Vagina (tissue), 2 donors: ENCODE data around the gene ZNF830. TPM values are rescaled to one million over a fixed set of nuclear protein-coding genes. Genes with fewer than 3 reads are reported as not detected.

Experiments
- DNase-seq, 2 donors: peaks; one replicate each; pipeline ENCODE4 v3.0.0-alpha.2; 2017; ENCODE audit errors: extremely low spot score in 2 of 2
- H3K27ac ChIP-seq: fragments of 200-600 bp; sonication (generic); one replicate; pipeline ENCODE4 v1.5.1; 2019
- H3K27me3 ChIP-seq: fragments of 200-600 bp; sonication (generic); one replicate; pipeline ENCODE4 v1.5.1; 2019
- H3K36me3 ChIP-seq, 2 donors: fragments of 200-600 bp; sonication (generic); one replicate each; pipeline ENCODE4 v1.5.1; 2017 to 2019
- H3K4me1 ChIP-seq: fragments of 200-600 bp; sonication (generic); one replicate; pipeline ENCODE4 v1.5.1; 2019
- H3K4me3 ChIP-seq, 2 donors: fragments of 200-600 bp; sonication (generic); 1 replicate in 1 of 2; 2 replicates in 1 of 2; pipeline ENCODE4 v1.5.1; 2016 to 2019
- H3K9me3 ChIP-seq: fragments of 200-600 bp; sonication (generic); one replicate; pipeline ENCODE4 v1.5.1; 2019
- POLR2A ChIP-seq, 2 donors: fragments of 450-650 bp; IDR thresholded peaks; one replicate each; pipeline ENCODE4 v1.6.1; 2017; ENCODE audit warnings: antibody characterized with exemption in 2 of 2, mild to moderate bottlenecking in 2 of 2, moderate library complexity in 2 of 2
- POLR2AphosphoS5 ChIP-seq, 2 donors: sonication (generic); formaldehyde crosslinking; IDR thresholded peaks; one replicate each; pipeline ENCODE4 v1.9.0; 2017; ENCODE audit warnings: antibody characterized with exemption in 2 of 2, mild to moderate bottlenecking in 2 of 2, low read depth in 1 of 2; ENCODE audit not compliant: insufficient read depth in 1 of 2
- intact Hi-C: fragments of 100-400 bp; cut with DNase I; formaldehyde crosslinking; loops from one replicate; pipeline ENCODE4 v1.15.1; 2023
- total RNA-seq: library from RNA; depleted of rRNA; stranded (reverse); fragments of >200 nt; gene quantifications from one replicate; pipeline ENCODE4 v1.2.3, GENCODE V29; 2016
- TF ChIP-seq, protein P1 (sequence below), 3 experiments: fragments of 450-650 bp in 2 of 3; fragments of 200-600 bp in 1 of 3; sonication (generic) in 1 of 3; IDR thresholded peaks; one replicate each; pipeline ENCODE4 v1.5.1; 2017 to 2019; ENCODE audit warnings: antibody characterized with exemption in 3 of 3, mild to moderate bottlenecking in 2 of 3, moderate library complexity in 2 of 3

Gene ZNF830
- total RNA-seq, 1 donor from 2014 or later: 7.6 TPM

DNA sequence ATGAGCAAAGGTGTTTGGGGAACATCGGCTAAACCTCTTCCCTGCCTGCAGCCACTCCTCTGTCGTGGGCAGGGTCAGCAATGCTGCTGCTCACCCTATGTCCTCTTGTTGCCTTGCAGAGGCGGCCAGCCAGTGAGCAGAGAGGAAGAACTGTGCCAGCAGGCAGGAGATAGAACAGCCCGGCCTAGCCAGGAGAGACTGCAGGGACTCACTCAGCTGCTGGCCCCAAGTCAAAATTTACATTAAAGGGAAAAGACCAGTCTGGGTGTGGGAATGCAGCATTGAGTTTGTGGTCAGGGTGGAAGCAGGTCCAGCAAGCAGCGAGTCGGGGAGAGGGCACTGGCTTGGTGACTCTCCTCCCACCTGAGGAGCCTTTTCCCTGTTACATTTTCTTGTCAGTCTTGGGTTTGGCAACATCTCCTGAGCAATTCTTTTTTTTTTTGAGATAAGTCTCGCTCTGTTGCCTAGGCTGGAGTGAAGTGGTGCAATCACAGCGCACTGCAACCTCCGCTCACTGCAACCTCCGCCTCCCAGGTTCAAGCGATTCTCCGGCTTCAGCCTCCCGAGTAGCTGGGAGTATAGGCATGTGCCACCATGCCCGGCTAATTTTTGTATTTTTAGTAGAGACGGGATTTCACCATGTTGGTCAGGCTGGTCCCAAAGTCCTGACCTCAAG lies 41.7 kb downstream of the ZNF830 start:
- no peak for TF ChIP-seq POLR2A (IDR thresholded peaks at IDR 0.05)
- TF ChIP-seq, protein P1, sequence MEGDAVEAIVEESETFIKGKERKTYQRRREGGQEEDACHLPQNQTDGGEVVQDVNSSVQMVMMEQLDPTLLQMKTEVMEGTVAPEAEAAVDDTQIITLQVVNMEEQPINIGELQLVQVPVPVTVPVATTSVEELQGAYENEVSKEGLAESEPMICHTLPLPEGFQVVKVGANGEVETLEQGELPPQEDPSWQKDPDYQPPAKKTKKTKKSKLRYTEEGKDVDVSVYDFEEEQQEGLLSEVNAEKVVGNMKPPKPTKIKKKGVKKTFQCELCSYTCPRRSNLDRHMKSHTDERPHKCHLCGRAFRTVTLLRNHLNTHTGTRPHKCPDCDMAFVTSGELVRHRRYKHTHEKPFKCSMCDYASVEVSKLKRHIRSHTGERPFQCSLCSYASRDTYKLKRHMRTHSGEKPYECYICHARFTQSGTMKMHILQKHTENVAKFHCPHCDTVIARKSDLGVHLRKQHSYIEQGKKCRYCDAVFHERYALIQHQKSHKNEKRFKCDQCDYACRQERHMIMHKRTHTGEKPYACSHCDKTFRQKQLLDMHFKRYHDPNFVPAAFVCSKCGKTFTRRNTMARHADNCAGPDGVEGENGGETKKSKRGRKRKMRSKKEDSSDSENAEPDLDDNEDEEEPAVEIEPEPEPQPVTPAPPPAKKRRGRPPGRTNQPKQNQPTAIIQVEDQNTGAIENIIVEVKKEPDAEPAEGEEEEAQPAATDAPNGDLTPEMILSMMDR (IDR thresholded peaks at IDR 0.05): no peak
- peak in 1 of 2 donors; percentile 16 for TF ChIP-seq POLR2AphosphoS5 (IDR thresholded peaks at IDR 0.05; ENCODE audit: insufficient read depth in 1 of 2, low read depth in 1 of 2)
- H3K36me3 ChIP-seq: peaks cover 0 to 10% of the 10 kb centered on the region in 2 donors
- no peaks in the 10 kb centered on the region for H3K9me3 ChIP-seq
- intact Hi-C loops: loop anchor here (1.0 kb wide), 1 partner anchor 47 kb away; no protein-coding TSS in a partner anchor
- H3K4me3 ChIP-seq: no peak overlapping the region
- no peak for DNase-seq
- H3K27me3 ChIP-seq: no peaks in the 10 kb centered on the region
- peaks cover 4% of the 10 kb centered on the region for H3K4me1 ChIP-seq
- no peak overlapping the region for H3K27ac ChIP-seq

GRCh38 chr17:35003778-35004177 lies 42.4 kb downstream of the ZNF830 start:
- H3K9me3 ChIP-seq: no peaks in the 10 kb centered on the region
- H3K36me3 ChIP-seq: peaks cover 0 to 17% of the 10 kb centered on the region in 2 donors
- no peak overlapping the region for H3K4me3 ChIP-seq
- TF ChIP-seq POLR2A (IDR thresholded peaks at IDR 0.05) (no peak), POLR2AphosphoS5 (IDR thresholded peaks at IDR 0.05; ENCODE audit: insufficient read depth in 1 of 2, low read depth in 1 of 2) (no peak)
- TF ChIP-seq, protein P1 (IDR thresholded peaks at IDR 0.05): no peak
- H3K4me1 ChIP-seq: no peaks in the 10 kb centered on the region
- DNase-seq: no peak
- intact Hi-C loops: loop anchor here (1.0 kb wide), 1 partner anchor 47 kb away; no protein-coding TSS in a partner anchor
- H3K27ac ChIP-seq: no peak overlapping the region
- H3K27me3 ChIP-seq: no peaks in the 10 kb centered on the region

DNA sequence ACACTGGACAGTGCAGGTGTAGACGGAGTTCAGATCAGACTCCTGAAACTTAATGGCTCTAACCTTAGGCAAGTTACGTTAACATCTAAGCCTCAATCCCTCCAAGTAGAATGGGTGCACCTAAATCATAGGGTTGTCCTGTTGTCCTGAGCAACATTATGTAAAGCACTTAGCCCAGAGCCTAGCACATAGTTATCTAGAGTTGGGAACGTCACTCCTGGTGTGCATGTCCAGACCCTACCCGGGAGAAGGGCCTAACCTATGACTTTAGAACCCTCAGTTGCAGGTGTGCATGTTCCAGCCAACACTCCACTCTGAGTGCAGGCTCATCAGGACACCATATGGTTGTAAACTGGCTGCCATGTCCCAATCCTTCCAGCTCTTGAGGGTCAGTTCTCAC lies 45.0 kb downstream of the ZNF830 start:
- Histone ChIP-seq H3K27me3 (no peaks in the 10 kb centered on the region), H3K4me1 (no peaks in the 10 kb centered on the region), H3K36me3 (peaks cover 0 to 31% of the 10 kb centered on the region in 2 donors), H3K9me3 (no peaks in the 10 kb centered on the region), H3K27ac (no peak overlapping the region), H3K4me3 (no peak overlapping the region)
- intact Hi-C loops: no loop called here
- DNase-seq: no peak
- TF ChIP-seq, protein P1 (IDR thresholded peaks at IDR 0.05): no peak
- TF ChIP-seq POLR2A (IDR thresholded peaks at IDR 0.05): no peak
- TF ChIP-seq POLR2AphosphoS5 (IDR thresholded peaks at IDR 0.05; ENCODE audit: insufficient read depth in 1 of 2, low read depth in 1 of 2): no peak

- no peak for DNase-seq
- H3K4me3 ChIP-seq: no peak overlapping the region
- H3K4me1 ChIP-seq: no peaks in the 10 kb centered on the region
- H3K36me3 ChIP-seq: peaks cover 0 to 25% of the 10 kb centered on the region in 2 donors
- intact Hi-C loops: no loop called here
- no peaks in the 10 kb centered on the region for H3K9me3 ChIP-seq
- TF ChIP-seq, protein P1 (IDR thresholded peaks at IDR 0.05): no peak
- TF ChIP-seq POLR2A (IDR thresholded peaks at IDR 0.05) (no peak), POLR2AphosphoS5 (IDR thresholded peaks at IDR 0.05; ENCODE audit: insufficient read depth in 1 of 2, low read depth in 1 of 2) (no peak)
- no peak overlapping the region for H3K27ac ChIP-seq
- no peaks in the 10 kb centered on the region for H3K27me3 ChIP-seq
These were observed 45.6 kb downstream of the ZNF830 start for GRCh38 chr17:35006961-35007360.

DNA sequence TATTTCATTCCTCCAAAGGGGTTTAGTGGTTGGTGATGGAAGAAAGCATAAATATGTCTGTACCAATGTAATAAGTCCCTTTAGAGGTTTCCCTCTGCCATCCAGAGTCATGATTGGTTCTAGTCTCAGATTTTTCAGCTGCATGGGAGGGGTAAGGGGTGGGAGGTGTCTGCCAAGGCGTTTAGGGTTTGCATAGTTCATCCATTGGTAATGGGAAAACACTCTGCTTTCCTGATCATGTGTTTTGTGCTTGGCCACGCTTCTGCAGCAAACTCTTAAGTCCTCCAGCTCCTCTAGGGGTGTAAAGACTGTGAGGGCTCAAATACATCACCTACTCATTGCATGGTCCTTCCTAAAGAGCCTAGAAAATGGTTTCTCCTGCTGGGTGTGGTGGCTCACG lies 48.8 kb downstream of the ZNF830 start:
- Histone ChIP-seq H3K4me1 (no peaks in the 10 kb centered on the region), H3K36me3 (peaks cover 0 to 36% of the 10 kb centered on the region in 2 donors), H3K4me3 (no peak overlapping the region), H3K9me3 (no peaks in the 10 kb centered on the region), H3K27ac (no peak overlapping the region), H3K27me3 (no peaks in the 10 kb centered on the region)
- intact Hi-C loops: no loop called here
- no peak for TF ChIP-seq POLR2A (IDR thresholded peaks at IDR 0.05)
- no peak for TF ChIP-seq POLR2AphosphoS5 (IDR thresholded peaks at IDR 0.05; ENCODE audit: insufficient read depth in 1 of 2, low read depth in 1 of 2)
- TF ChIP-seq, protein P1 (IDR thresholded peaks at IDR 0.05): no peak
- no peak for DNase-seq
